Lower leg skin (tissue), 3 donors: Measurements from ENCODE around the gene EFL1.

ENCODE experiments used
- CTCF ChIP-seq, 3 donors: fragments of 450-650 bp; IDR thresholded peaks; one replicate each; pipeline ENCODE4 v1.5.1; 2016; ENCODE audit warnings: antibody characterized with exemption in 3 of 3, mild to moderate bottlenecking in 3 of 3, moderate library complexity in 2 of 3
- POLR2A ChIP-seq, 2 donors: fragments of 450-650 bp; IDR thresholded peaks; one replicate each; pipeline ENCODE4 v1.6.1; 2016 to 2017; ENCODE audit warnings: antibody characterized with exemption in 2 of 2, mild to moderate bottlenecking in 1 of 2, moderate library complexity in 1 of 2

GRCh38 chr15:82186719-82187406, 75.7 kb downstream of the EFL1 start:
- no peak for TF ChIP-seq CTCF (IDR thresholded peaks at IDR 0.05)
- TF ChIP-seq POLR2A (IDR thresholded peaks at IDR 0.05): no peak
